ENCODE measurements around the gene SACM1L.

GRCh38 chr3:45751537-45752242 lies 62.5 kb downstream of the SACM1L start:
- TF ChIP-seq SUZ12 (IDR thresholded peaks at IDR 0.05; ENCODE audit: extremely low read depth, insufficient read depth, insufficient read length) (no peak), ZNF274 (IDR thresholded peaks at IDR 0.05; ENCODE audit: low read depth, low read length) (no peak)
